ENCODE results near the gene SERPINF2.
"Not testable (repeated sequence)": the region's sequence is repeated elsewhere in the genome, so short reads cannot be mapped to it uniquely, and the experiment has no call there.

Gene SERPINF2

DNA sequence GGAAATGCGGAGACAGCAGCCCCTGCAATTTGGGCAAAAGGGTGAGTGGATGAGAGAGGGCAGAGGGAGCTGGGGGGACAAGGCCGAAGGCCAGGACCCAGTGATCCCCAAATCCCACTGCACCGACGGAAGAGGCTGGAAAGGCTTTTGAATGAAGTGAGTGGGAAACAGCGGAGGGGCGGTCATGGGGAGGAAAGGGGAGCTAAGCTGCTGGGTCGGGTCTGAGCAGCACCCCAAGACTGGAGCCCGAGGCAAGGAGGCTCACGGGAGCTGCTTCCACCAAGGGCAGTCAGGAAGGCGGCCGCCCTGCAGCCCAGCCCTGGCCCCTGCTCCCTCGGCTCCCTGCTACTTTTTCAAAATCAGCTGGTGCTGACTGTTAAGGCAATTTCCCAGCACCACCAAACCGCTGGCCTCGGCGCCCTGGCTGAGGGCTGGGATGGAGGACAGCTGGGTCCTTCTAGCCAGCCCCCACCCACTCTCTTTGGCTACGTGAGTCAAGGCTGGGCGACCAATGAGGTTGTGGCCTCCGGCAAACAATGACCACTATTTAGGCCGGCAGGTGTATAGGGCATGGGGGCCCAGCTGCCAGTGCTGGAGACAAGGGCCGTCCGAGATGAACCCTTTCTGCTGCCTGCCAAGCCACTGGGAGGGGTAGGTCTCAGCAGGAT, 19.7 kb downstream of the SERPINF2 start:
- in situ Hi-C loops (cut with HindIII; ENCODE audit: low sequenced_read_pairs): no loop called here

DNA sequence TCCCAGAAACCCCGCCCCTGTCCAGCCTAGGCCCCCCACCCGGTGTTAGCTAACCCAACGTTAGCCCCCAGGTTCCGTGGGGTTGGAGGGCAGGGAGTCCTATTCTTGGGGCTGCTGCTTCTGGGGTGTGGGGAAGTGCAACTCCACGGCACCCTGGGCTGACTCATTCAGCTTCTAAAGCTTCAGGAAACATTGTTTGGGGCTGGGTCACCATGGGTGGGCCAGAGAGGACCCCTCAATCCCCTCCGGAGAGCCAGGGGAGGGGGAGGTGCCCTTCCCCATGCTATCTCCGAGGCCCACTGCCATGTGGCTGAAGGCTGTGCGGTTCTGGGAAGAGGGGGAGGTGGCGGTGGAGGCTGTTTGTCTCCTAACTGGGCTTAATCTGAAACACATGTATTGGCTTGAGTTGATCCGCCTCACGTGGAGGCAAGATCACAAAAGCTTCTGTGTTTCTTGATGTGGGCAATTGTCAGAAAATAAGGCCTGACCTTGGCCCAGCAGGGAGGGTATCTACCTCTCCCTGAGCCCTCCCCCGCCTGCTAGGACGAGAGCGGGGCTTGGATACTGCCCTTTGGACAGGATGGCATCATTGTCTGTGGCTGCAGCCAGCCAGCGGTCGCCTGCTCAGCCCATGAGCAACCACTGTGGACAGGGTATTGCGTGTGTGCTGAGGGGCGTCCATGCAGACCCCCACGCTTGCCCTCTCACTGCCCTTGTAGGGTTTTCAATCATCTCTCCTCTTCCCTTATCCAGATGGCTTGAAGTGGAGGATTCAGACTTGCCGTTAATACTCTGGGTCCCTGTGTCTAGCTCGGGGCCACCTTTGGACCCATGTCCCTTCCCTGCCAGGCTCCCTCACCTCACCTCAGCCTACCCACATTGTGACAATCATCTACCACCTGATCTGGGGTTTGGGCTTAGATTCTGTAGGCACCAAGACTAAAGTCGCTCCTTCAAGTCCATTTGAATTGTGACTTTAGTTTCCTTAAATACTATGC, 20.5 kb downstream of the SERPINF2 start:
- in situ Hi-C loops (cut with HindIII; ENCODE audit: low sequenced_read_pairs): no loop called here

DNA sequence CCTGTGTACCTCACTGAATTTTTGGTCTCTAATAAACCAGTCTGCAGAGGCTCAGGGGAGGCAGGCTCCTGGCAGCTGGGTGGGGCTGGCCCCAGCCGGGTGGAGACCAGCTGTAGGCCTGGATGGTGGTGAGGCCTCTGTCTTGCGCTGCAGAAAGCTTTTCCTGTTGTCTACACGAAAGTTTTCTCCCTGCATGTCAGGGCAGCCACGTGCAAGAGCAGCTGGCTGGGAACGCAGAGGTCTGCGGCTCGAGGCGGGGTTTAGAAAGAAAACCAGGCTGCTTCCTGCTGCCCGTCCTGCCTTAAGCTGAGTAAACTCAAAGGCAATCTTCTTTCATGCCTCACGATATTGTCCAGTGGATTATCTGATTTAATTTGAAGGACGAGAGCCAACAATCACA, 21.6 kb downstream of the SERPINF2 start:
- in situ Hi-C loops (cut with HindIII; ENCODE audit: low sequenced_read_pairs): no loop called here

DNA sequence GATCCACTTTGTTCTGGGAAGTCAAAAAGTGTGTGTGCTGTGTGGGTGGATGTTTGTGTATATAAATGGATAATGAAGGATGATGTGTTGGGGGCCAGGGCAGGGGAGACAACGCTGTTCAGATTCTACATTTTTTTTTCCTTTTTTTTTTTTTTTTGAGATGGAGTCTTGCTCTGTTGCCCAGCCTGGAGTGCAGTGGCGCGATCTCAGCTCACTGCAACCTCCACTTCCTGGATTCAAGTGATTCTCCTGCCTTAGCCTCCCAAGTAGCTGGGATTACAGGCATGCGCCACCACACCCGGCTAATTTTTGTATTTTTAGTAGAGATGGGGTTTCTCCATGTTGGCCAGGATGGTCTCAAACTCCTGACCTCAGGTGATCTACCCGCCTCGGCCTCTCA, 22.0 kb downstream of the SERPINF2 start:
- in situ Hi-C loops (cut with HindIII; ENCODE audit: low sequenced_read_pairs): not testable (repeated sequence)

DNA sequence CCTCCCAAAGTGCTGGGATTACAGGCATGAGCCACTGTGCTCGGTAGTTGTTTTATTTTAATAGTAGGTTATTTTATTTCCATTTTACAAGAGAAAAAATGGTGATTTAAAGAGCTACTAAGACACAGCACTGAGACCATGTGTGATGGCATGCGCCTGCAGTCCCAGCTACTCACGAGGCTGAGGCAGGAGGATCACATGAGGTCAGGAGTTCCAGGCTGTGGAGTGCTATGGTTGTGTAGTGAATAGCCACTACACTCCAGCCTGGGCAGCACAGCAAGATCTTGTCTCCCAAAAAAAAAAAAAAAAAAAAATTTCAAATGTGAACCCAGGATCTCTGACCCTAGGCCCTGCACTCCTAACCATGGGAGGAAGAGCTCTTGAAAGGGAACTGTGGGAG, 22.9 kb downstream of the SERPINF2 start:
- in situ Hi-C loops (cut with HindIII; ENCODE audit: low sequenced_read_pairs): no loop called here

DNA sequence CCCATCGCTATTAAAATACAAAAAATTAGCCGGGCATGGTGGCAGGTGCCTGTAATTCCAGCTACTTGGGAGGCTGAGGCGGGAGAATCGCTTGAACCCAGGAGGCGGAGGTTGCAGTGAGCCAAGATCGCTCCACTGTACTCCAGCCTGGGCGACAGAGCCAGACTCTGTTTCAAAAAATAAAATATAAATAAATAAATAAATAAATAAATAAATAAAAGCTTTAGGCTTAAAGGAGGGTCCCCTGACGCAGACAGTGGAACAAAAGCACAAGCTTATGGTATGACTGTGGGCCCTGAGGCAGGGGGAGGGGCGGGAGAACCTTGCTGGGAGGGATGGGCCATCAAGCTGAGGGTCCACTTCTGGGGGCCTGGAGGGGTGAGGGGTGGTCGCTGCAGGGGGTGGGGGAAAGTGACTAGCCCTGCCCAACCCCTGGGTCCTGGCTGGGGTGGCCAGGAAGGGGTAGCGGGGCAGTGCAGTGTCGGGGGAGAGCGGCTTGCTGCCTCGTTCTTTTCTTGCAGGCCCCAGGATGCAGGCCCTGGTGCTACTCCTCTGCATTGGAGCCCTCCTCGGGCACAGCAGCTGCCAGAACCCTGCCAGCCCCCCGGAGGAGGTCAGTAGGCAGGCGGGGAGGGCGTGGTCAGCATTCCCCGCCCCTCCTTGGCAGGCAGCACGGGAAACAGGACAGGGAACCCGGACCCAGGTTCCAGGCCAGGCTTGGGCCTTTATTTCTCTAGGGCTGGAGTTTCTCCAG, 23.9 kb downstream of the SERPINF2 start:
- in situ Hi-C loops (cut with HindIII; ENCODE audit: low sequenced_read_pairs): no loop called here

DNA sequence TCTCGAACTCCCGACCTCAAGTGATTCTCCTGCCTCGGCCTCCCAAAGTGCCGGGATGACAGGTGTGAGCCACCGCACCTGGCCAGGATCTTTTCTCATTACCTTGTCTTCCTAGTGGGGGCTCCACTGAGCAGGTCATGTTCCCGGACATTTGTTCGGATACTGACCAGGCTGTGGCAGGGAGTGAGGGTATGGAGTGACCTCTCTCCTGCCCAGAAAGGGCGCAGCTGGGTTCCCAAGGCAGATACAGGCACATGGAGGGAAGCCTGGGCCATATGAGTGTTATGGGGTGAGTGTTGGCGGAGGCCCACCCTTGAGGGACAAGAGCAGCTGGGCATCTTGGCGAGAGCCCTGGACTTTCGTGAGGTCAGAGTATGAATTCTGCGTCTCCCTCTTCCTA, 24.7 kb downstream of the SERPINF2 start:
- in situ Hi-C loops (cut with HindIII; ENCODE audit: low sequenced_read_pairs): no loop called here

DNA sequence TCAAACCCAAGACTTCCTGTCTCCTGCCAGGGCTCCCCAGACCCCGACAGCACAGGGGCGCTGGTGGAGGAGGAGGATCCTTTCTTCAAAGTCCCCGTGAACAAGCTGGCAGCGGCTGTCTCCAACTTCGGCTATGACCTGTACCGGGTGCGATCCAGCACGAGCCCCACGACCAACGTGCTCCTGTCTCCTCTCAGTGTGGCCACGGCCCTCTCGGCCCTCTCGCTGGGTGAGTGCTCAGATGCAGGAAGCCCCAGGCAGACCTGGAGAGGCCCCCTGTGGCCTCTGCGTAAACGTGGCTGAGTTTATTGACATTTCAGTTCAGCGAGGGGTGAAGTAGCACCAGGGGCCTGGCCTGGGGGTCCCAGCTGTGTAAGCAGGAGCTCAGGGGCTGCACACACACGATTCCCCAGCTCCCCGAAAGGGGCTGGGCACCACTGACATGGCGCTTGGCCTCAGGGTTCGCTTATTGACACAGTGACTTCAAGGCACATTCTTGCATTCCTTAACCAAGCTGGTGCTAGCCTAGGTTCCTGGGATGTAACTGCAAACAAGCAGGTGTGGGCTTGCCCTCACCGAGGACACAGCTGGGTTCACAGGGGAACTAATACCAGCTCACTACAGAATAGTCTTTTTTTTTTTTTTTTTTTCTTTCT, 27.3 kb downstream of the SERPINF2 start:
- in situ Hi-C loops (cut with HindIII; ENCODE audit: low sequenced_read_pairs): no loop called here

DNA sequence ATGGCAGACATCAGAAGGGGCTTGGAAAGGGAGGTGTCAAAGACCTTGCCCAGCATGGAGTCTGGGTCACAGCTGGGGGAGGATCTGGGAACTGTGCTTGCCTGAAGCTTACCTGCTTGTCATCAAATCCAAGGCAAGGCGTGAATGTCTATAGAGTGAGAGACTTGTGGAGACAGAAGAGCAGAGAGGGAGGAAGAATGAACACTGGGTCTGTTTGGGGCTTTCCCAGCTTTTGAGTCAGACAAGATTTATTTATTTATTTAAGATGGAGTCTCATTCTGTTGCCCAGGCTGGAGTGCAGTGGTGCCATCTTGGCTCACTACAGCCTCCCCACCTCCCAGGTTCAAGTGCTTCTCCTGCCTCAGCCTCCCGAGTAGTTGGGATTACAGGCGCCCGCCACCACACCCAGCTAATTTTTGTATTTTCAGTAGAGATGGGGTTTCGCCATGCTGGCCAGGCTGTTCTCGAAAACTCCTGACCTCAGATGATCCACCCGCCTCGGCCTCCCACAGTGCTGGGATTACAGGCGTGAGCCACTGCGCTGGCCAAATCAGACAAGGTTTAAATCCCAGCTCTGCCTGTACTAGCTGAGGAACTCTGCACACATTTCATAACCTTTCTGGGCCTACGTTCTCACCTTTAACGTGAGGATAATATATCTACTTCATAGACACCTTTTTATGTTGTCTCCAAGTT, 30.5 kb downstream of the SERPINF2 start:
- in situ Hi-C loops (cut with HindIII; ENCODE audit: low sequenced_read_pairs): not testable (repeated sequence)

DNA sequence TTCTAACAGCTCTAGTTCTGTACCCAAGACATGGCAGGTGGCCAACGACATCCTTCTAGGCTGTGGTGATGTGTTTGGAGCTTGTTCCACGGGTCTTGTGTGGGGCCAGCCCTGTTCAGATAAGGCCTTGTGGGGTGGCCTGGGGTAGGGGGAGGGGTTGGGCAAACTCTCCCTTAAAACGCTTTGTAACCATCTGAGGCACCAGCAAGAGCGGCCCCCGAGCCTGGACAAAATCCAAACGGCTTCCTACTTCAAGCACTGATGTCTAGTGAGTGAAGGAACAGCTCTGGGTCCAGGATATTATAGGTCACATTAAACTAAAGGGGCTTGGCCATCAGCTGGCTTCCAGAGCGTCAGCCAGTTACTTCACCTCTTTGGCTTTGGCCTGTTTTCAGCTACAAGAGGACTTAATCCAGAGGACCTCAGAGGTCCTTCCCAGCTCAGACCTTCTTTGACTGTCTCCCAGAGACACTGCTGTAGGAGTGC, 31.1 kb downstream of the SERPINF2 start:
- in situ Hi-C loops (cut with HindIII; ENCODE audit: low sequenced_read_pairs): no loop called here

DNA sequence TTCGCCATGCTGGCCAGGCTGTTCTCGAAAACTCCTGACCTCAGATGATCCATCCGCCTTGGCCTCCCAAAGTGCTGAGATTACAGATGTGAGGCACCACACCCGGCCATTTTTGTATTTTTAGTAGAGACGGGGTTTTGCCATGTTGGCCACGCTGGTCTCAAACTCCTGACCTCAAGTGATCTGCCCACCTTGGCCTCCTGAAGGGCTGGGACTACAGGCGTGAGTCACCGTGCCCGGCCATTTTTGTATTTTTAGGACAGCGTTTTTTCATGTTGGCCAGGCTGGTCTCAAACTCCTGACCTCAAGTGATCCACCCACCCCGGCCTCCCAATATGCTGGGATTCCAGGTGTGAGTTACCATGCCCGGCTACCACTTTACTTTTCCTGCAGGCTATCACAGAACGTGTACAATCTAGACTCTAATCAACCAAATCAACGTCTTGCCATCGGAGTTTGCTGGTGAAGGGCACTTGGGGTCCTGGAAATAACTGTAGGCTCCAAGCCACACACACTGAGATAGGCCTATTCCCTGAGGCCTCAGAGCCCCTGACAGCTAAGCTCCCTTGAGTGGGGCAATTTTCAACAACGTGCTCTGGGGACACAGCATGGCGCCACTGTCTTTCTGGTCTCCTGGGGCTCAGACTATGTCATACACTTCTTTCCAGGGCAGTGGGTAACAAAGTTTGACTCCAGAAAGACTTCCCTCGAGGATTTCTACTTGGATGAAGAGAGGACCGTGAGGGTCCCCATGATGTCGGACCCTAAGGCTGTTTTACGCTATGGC, 31.9 kb downstream of the SERPINF2 start:
- in situ Hi-C loops (cut with HindIII; ENCODE audit: low sequenced_read_pairs): no loop called here

DNA sequence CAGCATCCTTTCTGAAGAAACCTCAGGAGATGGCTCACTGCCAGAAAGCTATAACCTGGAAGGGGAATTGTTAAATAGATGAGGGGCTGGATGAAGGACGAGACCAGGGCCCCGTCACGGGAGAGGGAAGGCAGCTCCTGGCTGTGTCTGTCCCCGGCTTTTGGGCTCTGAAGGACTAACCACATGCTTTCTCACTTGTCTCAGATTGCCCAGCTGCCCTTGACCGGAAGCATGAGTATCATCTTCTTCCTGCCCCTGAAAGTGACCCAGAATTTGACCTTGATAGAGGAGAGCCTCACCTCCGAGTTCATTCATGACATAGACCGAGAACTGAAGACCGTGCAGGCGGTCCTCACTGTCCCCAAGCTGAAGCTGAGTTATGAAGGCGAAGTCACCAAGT, 33.7 kb downstream of the SERPINF2 start:
- in situ Hi-C loops (cut with HindIII; ENCODE audit: low sequenced_read_pairs): no loop called here

DNA sequence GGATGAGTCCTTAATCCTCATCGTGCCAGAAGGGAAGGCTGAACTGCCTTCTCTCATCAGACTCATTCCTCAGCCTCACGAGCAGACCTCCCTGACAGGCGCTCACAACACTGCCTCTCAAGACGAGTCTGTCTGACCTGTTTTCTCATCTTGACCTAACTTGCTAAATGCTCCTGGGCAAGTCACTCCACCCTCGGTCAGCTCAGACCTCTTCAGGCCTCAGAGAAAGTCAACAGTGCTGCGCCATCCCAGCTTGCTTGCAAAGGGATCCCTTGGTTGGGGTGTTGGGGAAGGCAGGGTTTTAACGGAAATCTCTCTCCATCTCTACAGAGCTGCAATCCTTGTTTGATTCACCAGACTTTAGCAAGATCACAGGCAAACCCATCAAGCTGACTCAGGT, 34.2 kb downstream of the SERPINF2 start:
- in situ Hi-C loops (cut with HindIII; ENCODE audit: low sequenced_read_pairs): no loop called here

DNA sequence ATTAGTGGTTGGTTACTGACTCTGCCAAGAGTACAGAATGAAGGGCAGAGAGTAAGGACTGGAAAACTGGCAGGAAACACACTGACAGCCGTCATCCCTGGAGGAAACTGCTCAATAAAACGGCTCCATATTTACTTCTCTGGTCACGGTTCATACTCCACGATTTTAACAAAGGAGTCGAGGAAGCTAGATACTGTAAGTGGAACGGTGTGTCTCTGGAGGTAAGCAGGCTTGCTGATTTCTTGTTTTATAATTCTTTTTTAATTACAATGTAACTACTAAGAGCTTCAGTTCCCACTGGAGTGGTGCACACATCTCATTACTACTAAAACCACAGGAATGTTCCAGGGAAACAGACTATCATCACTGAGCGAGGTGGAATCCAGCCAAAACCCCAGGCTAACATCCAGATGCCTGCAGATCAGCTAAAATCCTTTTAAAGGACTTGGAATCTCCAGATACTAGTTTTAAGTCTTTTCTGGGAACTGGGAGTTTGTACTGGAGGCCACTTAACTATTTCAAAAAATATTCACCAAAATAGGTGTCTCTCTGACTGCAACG, 37.0 kb downstream of the SERPINF2 start:
- in situ Hi-C loops (cut with HindIII; ENCODE audit: low sequenced_read_pairs): no loop called here

DNA sequence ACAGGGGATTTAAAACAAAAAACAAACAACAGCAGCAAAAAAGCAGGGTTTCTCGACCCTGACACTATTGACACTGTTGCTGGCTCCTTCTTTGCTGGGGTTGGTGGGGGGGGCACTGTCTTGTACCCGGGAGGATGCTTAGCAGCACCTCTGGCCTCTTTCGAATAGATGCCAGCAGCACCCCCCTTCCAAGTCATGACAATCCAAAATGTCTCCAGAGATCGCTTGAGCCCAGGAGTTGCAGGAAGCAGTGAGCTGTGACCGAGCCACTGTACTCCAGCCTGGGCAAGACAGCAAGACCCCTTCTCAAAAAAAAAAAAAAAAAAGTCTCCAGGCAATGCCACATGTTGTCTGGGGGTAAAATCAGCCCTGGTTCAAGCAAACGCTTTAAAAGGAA, 39.5 kb downstream of the SERPINF2 start:
- in situ Hi-C loops (cut with HindIII; ENCODE audit: low sequenced_read_pairs): no loop called here

DNA sequence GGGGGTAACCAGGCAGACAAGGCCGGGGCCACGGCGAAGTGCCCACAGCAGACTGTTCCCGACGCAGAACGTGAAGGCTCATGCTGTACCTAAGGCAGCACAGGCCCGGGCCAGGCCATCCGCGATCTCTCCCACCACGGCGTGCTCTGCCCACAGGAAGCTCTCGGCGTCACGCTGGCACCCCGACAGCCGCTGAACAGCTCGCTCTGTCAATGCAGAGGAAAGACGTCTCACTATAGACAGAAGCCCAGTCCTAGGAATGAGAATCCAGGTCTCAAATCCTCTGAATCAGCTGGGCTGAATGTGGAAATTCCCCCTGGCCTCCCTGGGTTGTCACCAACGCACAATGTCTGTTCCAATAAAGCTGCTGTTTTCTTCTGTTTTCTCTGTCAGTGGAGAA, 40.6 kb downstream of the SERPINF2 start:
- in situ Hi-C loops (cut with HindIII; ENCODE audit: low sequenced_read_pairs): no loop called here

DNA sequence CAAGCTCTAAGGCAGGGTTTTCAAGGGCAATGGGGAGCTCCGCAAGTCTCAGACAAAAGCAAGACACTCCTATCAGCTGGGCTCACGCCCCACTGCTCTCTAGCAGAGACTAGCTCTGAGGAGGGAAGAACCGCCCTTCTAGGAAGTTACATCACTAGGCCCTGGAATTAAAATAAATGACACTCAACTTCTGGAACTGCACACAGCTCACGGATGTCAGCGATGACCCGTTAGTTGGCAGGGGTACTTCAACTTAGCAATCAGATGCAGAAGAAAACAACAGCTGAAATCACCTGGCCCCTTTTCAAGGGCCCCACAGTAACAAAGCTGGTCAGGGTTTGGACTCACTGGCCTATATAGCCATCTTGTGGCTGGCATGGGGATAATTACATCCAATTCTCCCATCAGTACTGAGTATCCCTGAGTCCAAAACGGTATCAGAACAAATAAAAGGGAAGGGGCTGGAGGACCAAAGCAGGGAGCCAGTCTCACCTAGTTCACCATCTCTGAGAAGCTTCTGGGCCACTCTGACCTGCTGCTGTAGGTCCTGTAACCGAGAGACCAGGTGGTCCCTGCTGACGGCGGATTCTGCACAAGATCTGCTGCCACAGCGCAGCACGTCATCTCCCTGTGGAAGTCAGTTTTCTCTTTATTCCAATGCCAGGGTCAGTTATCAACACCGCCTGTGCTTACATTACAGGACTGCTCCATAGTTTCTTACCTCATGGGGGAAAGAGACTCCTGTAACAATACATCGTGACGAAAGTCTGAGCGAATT, 41.4 kb downstream of the SERPINF2 start:
- in situ Hi-C loops (cut with HindIII; ENCODE audit: low sequenced_read_pairs): no loop called here

DNA sequence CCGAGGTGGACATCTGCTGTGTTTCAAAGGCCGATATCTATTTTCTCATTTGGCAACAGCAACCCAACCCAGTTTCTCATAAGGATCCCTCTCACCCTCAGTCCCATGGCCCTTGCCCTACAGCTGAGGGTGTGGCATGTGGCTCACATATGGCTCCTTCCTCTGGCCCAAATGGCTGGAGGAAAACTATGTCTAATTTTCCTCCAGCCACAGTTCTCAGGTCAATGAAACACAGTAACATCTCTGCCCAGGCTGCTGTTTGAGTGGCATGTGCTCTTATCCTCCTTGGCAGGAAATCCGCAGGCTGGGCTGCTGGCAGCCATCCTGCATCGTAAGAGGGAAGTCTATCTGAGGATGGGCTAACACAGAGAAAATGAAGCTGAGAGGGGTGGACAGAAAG, 43.3 kb downstream of the SERPINF2 start:
- in situ Hi-C loops (cut with HindIII; ENCODE audit: low sequenced_read_pairs): no loop called here
